ENCODE data around the gene ARHGAP24.

ARHGAP24 gene

GRCh38 chr4:85675076-85676049, 200.4 kb downstream of the ARHGAP24 start:
- DNase-seq (ENCODE audit: low spot score): no peak

GRCh38 chr4:85676050-85676425, 201.1 kb downstream of the ARHGAP24 start:
- no peak for DNase-seq (ENCODE audit: low spot score)
- TF ChIP-seq CTCF (IDR thresholded peaks at IDR 0.05; ENCODE audit: borderline replicate concordance, control extremely low read depth, extremely low read depth, insufficient read depth, missing control alignments): no peak
- in situ Hi-C loops (cut with MboI; ENCODE audit: low sequenced_read_pairs, unreplicated experiment): no loop called here

More at GRCh38 chr4:85675076-85676049, 200.4 kb downstream of the ARHGAP24 start:
- TF ChIP-seq CTCF (IDR thresholded peaks at IDR 0.05; ENCODE audit: borderline replicate concordance, control extremely low read depth, extremely low read depth, insufficient read depth, missing control alignments): no peak
- in situ Hi-C loops (cut with MboI; ENCODE audit: low sequenced_read_pairs, unreplicated experiment): no loop called here

GRCh38 chr4:85676850-85677590, 202.1 kb downstream of the ARHGAP24 start:
- TF ChIP-seq CTCF (IDR thresholded peaks at IDR 0.05; ENCODE audit: borderline replicate concordance, control extremely low read depth, extremely low read depth, insufficient read depth, missing control alignments): no peak
- in situ Hi-C loops (cut with MboI; ENCODE audit: low sequenced_read_pairs, unreplicated experiment): no loop called here
- DNase-seq (ENCODE audit: low spot score): no peak

GRCh38 chr4:85681221-85681657, 206.3 kb downstream of the ARHGAP24 start:
- TF ChIP-seq CTCF (IDR thresholded peaks at IDR 0.05; ENCODE audit: borderline replicate concordance, control extremely low read depth, extremely low read depth, insufficient read depth, missing control alignments): no peak
- no peak for DNase-seq (ENCODE audit: low spot score)
- in situ Hi-C loops (cut with MboI; ENCODE audit: low sequenced_read_pairs, unreplicated experiment): no loop called here

GRCh38 chr4:85681921-85682320, 207.0 kb downstream of the ARHGAP24 start:
- no peak for TF ChIP-seq CTCF (IDR thresholded peaks at IDR 0.05; ENCODE audit: borderline replicate concordance, control extremely low read depth, extremely low read depth, insufficient read depth, missing control alignments)
- in situ Hi-C loops (cut with MboI; ENCODE audit: low sequenced_read_pairs, unreplicated experiment): no loop called here
- no peak for DNase-seq (ENCODE audit: low spot score)

- in situ Hi-C loops (cut with MboI; ENCODE audit: low sequenced_read_pairs, unreplicated experiment): no loop called here
- TF ChIP-seq CTCF (IDR thresholded peaks at IDR 0.05; ENCODE audit: borderline replicate concordance, control extremely low read depth, extremely low read depth, insufficient read depth, missing control alignments): no peak
- no peak for DNase-seq (ENCODE audit: low spot score)
Observed at GRCh38 chr4:85682391-85682790, 207.4 kb downstream of the ARHGAP24 start.

All from GM13976 (cell line).